IMR-90 (cell line): Measurements from ENCODE around the gene GRIN2D. TPM values are rescaled to one million over a fixed set of nuclear protein-coding genes. Genes with fewer than 3 reads are reported as not detected.

Experiments
- ATAC-seq: fragments of 200-7000 bp; cut with Tn5 transposase; 2 replicates; pipeline ENCODE4 v1.9.1; 2020; ENCODE audit warnings: low read depth, mild to moderate bottlenecking, moderate library complexity
- BruUV-seq: library from RNA; stranded (reverse); fragments of 400-500 nt; replicated peaks from 2 replicates; lab custom pipeline; 2021; lab: Mats Ljungman, UMichigan
- CTCF ChIA-PET: fragments of 300-600 bp; formaldehyde crosslinking; extraction: SDS; loops from one replicate; lab custom pipeline; 2021; ENCODE audit warnings: antibody characterized with exemption; lab: Yijun Ruan, JAX
- POLR2A ChIA-PET: fragments of 300-600 bp; sonication (Branson Sonifier 250); formaldehyde crosslinking; loops from one replicate; lab custom pipeline; 2022; ENCODE audit warnings: antibody characterized with exemption; ENCODE audit not compliant: unreplicated experiment; lab: Charles Lee
- DNase-seq: peaks from one replicate; pipeline ENCODE4 v3.0.0; 2013
- H2AFZ ChIP-seq: replicated peaks from 2 replicates; pipeline ENCODE3; 2013; ENCODE audit warnings: low read length, mild to moderate bottlenecking; ENCODE audit not compliant: poor library complexity
- H2AK5ac ChIP-seq: 2 replicates; pipeline ENCODE4 v1.6.1; 2013; ENCODE audit warnings: low read depth, low read length, inconsistent platforms
- H2AK9ac ChIP-seq: replicated peaks from 2 replicates; pipeline ENCODE3; 2013; ENCODE audit warnings: mild to moderate bottlenecking, low read depth, low read length, moderate library complexity; ENCODE audit not compliant: poor library complexity
- H2BK120ac ChIP-seq: 2 replicates; pipeline ENCODE4 v1.6.1; 2013; ENCODE audit warnings: low read depth, low read length, inconsistent platforms
- H2BK15ac ChIP-seq: 3 replicates; pipeline ENCODE4 v1.6.1; 2013; ENCODE audit warnings: low read depth, low read length, inconsistent platforms
- H2BK20ac ChIP-seq: 2 replicates; pipeline ENCODE4 v1.6.1; 2013; ENCODE audit warnings: low read depth, mild to moderate bottlenecking, inconsistent platforms, low read length, moderate library complexity
- H2BK5ac ChIP-seq: 2 replicates; pipeline ENCODE4 v1.6.1; 2013; ENCODE audit warnings: mild to moderate bottlenecking, low read depth, low read length, inconsistent platforms; ENCODE audit not compliant: poor library complexity, severe bottlenecking
- H3K14ac ChIP-seq: replicated peaks from 2 replicates; pipeline ENCODE4 v1.6.1; 2013; ENCODE audit warnings: low read depth, low read length, inconsistent platforms
- H3K18ac ChIP-seq: 2 replicates; pipeline ENCODE4 v1.6.1; 2013; ENCODE audit warnings: low read depth, low read length, control low read depth
- H3K23ac ChIP-seq: 2 replicates; pipeline ENCODE4 v1.6.1; 2013; ENCODE audit warnings: low read depth, low read length, inconsistent platforms
- H3K27ac ChIP-seq: 2 replicates; pipeline ENCODE4 v1.5.1; 2013; ENCODE audit warnings: mild to moderate bottlenecking, control low read depth, low read length; ENCODE audit not compliant: insufficient read depth
- H3K27me3 ChIP-seq: 2 replicates; pipeline ENCODE4 v1.6.1; 2013; ENCODE audit warnings: low read length; ENCODE audit not compliant: control insufficient read depth, insufficient read depth
- H3K36me3 ChIP-seq: 2 replicates; pipeline ENCODE4 v1.6.1; 2013; ENCODE audit warnings: low read length, mixed read lengths; ENCODE audit not compliant: control insufficient read depth, insufficient read depth
- H3K4ac ChIP-seq: 2 replicates; pipeline ENCODE4 v1.6.1; 2013; ENCODE audit warnings: low read depth, low read length, inconsistent platforms
- H3K4me1 ChIP-seq: 2 replicates; pipeline ENCODE4 v1.6.1; 2013; ENCODE audit warnings: low read length, mixed read lengths; ENCODE audit not compliant: control insufficient read depth, insufficient read depth
- H3K4me2 ChIP-seq: 2 replicates; pipeline ENCODE4 v1.6.1; 2013; ENCODE audit warnings: low read depth, mild to moderate bottlenecking, control low read depth, low read length, moderate library complexity
- H3K4me3 ChIP-seq: 2 replicates; pipeline ENCODE4 v1.5.1; 2013; ENCODE audit warnings: low read depth, mild to moderate bottlenecking, control low read depth, low read length, moderate library complexity; ENCODE audit not compliant: insufficient read depth
- H3K56ac ChIP-seq: 2 replicates; pipeline ENCODE4 v1.6.1; 2013; ENCODE audit warnings: low read length, inconsistent platforms; ENCODE audit not compliant: insufficient read depth; ENCODE audit errors: extremely low read depth
- H3K79me1 ChIP-seq, 2 experiments: 2 replicates each; pipeline ENCODE4 v1.6.1; 2013; ENCODE audit warnings: low read length in 2 of 2, inconsistent platforms in 1 of 2, low read depth in 1 of 2
- H3K9ac ChIP-seq: 2 replicates; pipeline ENCODE4 v1.6.1; 2013; ENCODE audit warnings: low read depth, low read length, control low read depth
- H3K9me1 ChIP-seq: 2 replicates; pipeline ENCODE4 v1.6.1; 2013; ENCODE audit warnings: low read length, inconsistent platforms; ENCODE audit not compliant: insufficient read depth
- H3K9me3 ChIP-seq: 2 replicates; pipeline ENCODE4 v1.6.1; 2013; ENCODE audit warnings: low read length; ENCODE audit not compliant: control insufficient read depth, insufficient read depth
- H4K20me1 ChIP-seq: 2 replicates; pipeline ENCODE4 v1.6.1; 2013; ENCODE audit warnings: low read length, inconsistent platforms; ENCODE audit not compliant: insufficient read depth
- H4K5ac ChIP-seq: 2 replicates; pipeline ENCODE4 v1.6.1; 2013; ENCODE audit warnings: mild to moderate bottlenecking, low read depth, low read length, control low read depth
- H4K8ac ChIP-seq, 2 experiments: 2 replicates each; pipeline ENCODE4 v1.6.1; 2013; ENCODE audit warnings: low read depth in 2 of 2, low read length in 2 of 2, control low read depth in 1 of 2, inconsistent platforms in 1 of 2
- H4K91ac ChIP-seq: 2 replicates; pipeline ENCODE4 v1.6.1; 2013; ENCODE audit warnings: low read depth, low read length, inconsistent platforms; ENCODE audit not compliant: insufficient read depth
- MAZ ChIP-seq: IDR thresholded peaks from 2 replicates; pipeline ENCODE4 v1.6.1; 2012; ENCODE audit warnings: low read depth, mild to moderate bottlenecking, low read length, improper control_type of control experiment, moderate library complexity, borderline replicate concordance
- NFE2L2 ChIP-seq: fragments of 150-350 bp; IDR thresholded peaks from 2 replicates; pipeline ENCODE4 v1.6.1; 2016; ENCODE audit warnings: low read depth, mild to moderate bottlenecking, low read length
- POLR2A ChIP-seq: IDR thresholded peaks from 2 replicates; pipeline ENCODE4 v1.6.1; 2012; ENCODE audit warnings: mild to moderate bottlenecking, low read depth, low read length
- RCOR1 ChIP-seq: IDR thresholded peaks from 2 replicates; pipeline ENCODE4 v1.6.1; 2012; ENCODE audit warnings: mild to moderate bottlenecking, low read length, improper control_type of control experiment; ENCODE audit not compliant: insufficient replicate concordance
- RFX5 ChIP-seq: IDR thresholded peaks from 2 replicates; pipeline ENCODE4 v1.8.0; 2012; ENCODE audit warnings: low read depth, mild to moderate bottlenecking, low read length, moderate library complexity
- WGBS, 2 experiments: methylation state at CpG; one replicate each; pipeline versions ENCODE4 v1.1.5 to v1.1.7; 2013; ENCODE audit warnings: missing lambda C conversion rate in 2 of 2; ENCODE audit not compliant: insufficient read length in 1 of 2; ENCODE audit errors: extremely low coverage in 2 of 2; 5-methylcytosine and 5-hydroxymethylcytosine counted together
- dilution Hi-C: fragments of 300-500 bp; cut with HindIII; formaldehyde crosslinking; loops from one replicate; pipeline ENCODE4 v1.14.3; 2018; ENCODE audit warnings: low sequenced_read_pairs; ENCODE audit not compliant: unreplicated experiment
- in situ Hi-C: fragments of 300-500 bp; cut with MboI; formaldehyde crosslinking; loops from 3 replicates; pipeline ENCODE4 v1.14.3; 2019; ENCODE audit warnings: low sequenced_read_pairs, inconsistent platforms, mixed read lengths
- intact Hi-C: fragments of 100-400 bp; cut with micrococcal nuclease; formaldehyde crosslinking; loops from 2 replicates; pipeline ENCODE4 v1.10.0; 2022
- polyA plus RNA-seq, 3 experiments: library from polyadenylated mRNA; depleted of rRNA; stranded (reverse); fragments of >200 nt; gene quantifications; 2 replicates each; pipeline ENCODE4 v1.2.3, GENCODE V29; 2012; ENCODE audit warnings: low replicate concordance in 1 of 3
- total RNA-seq: library from RNA; depleted of rRNA; stranded (reverse); fragments of >200 nt; gene quantifications from 2 replicates; pipeline ENCODE4 v1.2.3, GENCODE V29; 2012

The GRIN2D gene
- total and polyA plus RNA-seq, 2 of the 4 experiments (the other 2 are of a cell fraction) = under 0.01 to 0.24 TPM

GRCh38 chr19:48372904-48373303 is 20.6 kb upstream of the GRIN2D start:
- no peak for ATAC-seq

More at GRCh38 chr19:48372904-48373303, 20.6 kb upstream of the GRIN2D start:
- Histone ChIP-seq H3K27me3 (peaks cover 2% of the 10 kb centered on the region; the same call in 1 of the 2 replicates), H4K20me1 (no peaks in the 10 kb centered on the region), H3K9me3 (no peaks in the 10 kb centered on the region), H2AFZ (no peak overlapping the region), H4K8ac (no peak overlapping the region), H3K4me3 (no peak overlapping the region), H3K4ac (no peak overlapping the region), H3K56ac (no peak overlapping the region), H3K18ac (no peak overlapping the region), H3K27ac (no peak overlapping the region), H3K79me1 (no peaks in the 10 kb centered on the region), H2BK15ac (no peak overlapping the region), H3K9ac (no peak overlapping the region), H2AK9ac (no peak overlapping the region), H3K4me2 (no peak overlapping the region), H3K14ac (no peak overlapping the region), H2BK20ac (no peak overlapping the region), H2BK5ac (no peak overlapping the region), H4K91ac (no peak overlapping the region), H3K23ac (no peak overlapping the region), H2AK5ac (no peak overlapping the region), H3K9me1 (no peaks in the 10 kb centered on the region), H4K5ac (no peak overlapping the region), H3K36me3 (no peaks in the 10 kb centered on the region), H3K4me1 (no peaks in the 10 kb centered on the region), H2BK120ac (no peak overlapping the region)
- dilution Hi-C loops = no loop called here
- 51% methylated on average over 3 of the region's 4 CpGs; no CpG with 5 or more reads in 1 of the 2 experiments for WGBS, 2 experiments
- POLR2A ChIA-PET = no interaction called here
- TF ChIP-seq NFE2L2 (no peak), POLR2A (no peak), RCOR1 (no peak), MAZ (no peak), RFX5 (no peak)
- CTCF ChIA-PET = interaction anchor here (0.9 to 1.5 kb wide), 2 partner anchors 9 to 18 kb away, joined by 3 to 6 read pairs; partner anchors contain the start of genes KDELR1, SYNGR4 and TMEM143
- no TSS peak for BruUV-seq
- in situ Hi-C loops = no loop called here
- DNase-seq = no peak
- intact Hi-C loops = no loop called here
